Measurements from ENCODE around the gene UGT1A5. TPM values are rescaled to one million over a fixed set of nuclear protein-coding genes. Genes with fewer than 3 reads are reported as not detected.

The UGT1A5 gene
- total and polyA plus RNA-seq, 2 of the 8 experiments (the other 6 are each of a cell fraction or from before 2014, with no cell fraction given) = not detected

DNA sequence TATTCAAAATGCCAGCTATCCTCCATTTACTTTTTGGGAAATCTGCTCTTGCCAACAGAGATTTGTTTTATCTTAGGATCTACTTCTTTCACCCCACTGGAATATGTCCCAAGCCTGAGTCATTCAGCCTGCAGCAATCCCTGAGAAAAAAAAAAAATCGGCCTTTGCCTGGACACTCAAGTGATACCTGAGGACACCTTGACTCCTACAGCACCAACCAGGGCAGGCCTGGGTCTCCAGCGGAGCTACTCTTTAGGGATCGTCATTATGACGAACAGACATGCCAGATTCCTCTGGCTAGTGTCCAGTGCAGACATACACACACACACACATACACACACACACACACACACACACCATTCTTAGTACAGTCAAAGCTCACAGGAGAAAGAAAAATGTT is 22.3 kb upstream of the UGT1A5 start (continued):
- no peak for TF ChIP-seq HDAC6 (IDR thresholded peaks at IDR 0.05; ENCODE audit: low read depth, low read length)
- no peak for TF ChIP-seq CREB1 (IDR thresholded peaks at IDR 0.05)

Data from H1 (cell line).